ENCODE measurements around the gene CORO2B. TPM values are rescaled to one million over a fixed set of nuclear protein-coding genes. Genes with fewer than 3 reads are reported as not detected.

Gene CORO2B
- total and polyA plus RNA-seq, 2 experiments from 2014 or later: 1.6 to 4.6 TPM

- Mint-ChIP-seq H3K4me3 (no peak overlapping the region), H3K27me3 (ENCODE audit: insufficient read depth, low read depth, poor library complexity) (peaks cover 6% of the 10 kb centered on the region), H3K36me3 (ENCODE audit: low read depth) (no peaks in the 10 kb centered on the region), H3K27ac (no peak overlapping the region), H3K9me3 (no peaks in the 10 kb centered on the region), H3K4me1 (peaks cover 3% of the 10 kb centered on the region; the same call in 2 of the 3 replicates)
- Histone ChIP-seq H3K4me2 (no peak overlapping the region), H3K27ac (ENCODE audit: low read depth) (no peak overlapping the region), H3K9me2 (ENCODE audit: insufficient read depth) (no peaks in the 10 kb centered on the region), H3K36me3 (ENCODE audit: insufficient read depth) (no peaks in the 10 kb centered on the region), H3K4me1 (ENCODE audit: insufficient read depth) (no peaks in the 10 kb centered on the region), H3F3A (replicated peaks; ENCODE audit: low read depth) (no peaks in the 10 kb centered on the region), H4K20me1 (replicated peaks; ENCODE audit: insufficient read depth) (no peaks in the 10 kb centered on the region), H3K79me2 (replicated peaks; ENCODE audit: insufficient read depth) (no peaks in the 10 kb centered on the region), H3K4me3 (no peak overlapping the region), H3K27me3 (ENCODE audit: insufficient read depth) (no peaks in the 10 kb centered on the region), H2AFZ (no peak overlapping the region)
- no peak for DNase-seq (ENCODE audit: low spot score)
- ATAC-seq: no peak
- TF ChIP-seq ZNF462 (CRISPR knock-in tag; IDR thresholded peaks at IDR 0.05): no peak
- TF ChIP-seq EZH2phosphoT487 (IDR thresholded peaks at IDR 0.05; ENCODE audit: unreplicated experiment): no peak
- TF ChIP-seq ZNF114 (CRISPR knock-in tag; IDR thresholded peaks at IDR 0.05): no peak
- TF ChIP-seq ETS1 (IDR thresholded peaks at IDR 0.05): no peak
- TF ChIP-seq CREB1 (CRISPR knock-in tag; IDR thresholded peaks at IDR 0.05; ENCODE audit: low read depth): no peak
- TF ChIP-seq JUNB (IDR thresholded peaks at IDR 0.05; ENCODE audit: unreplicated experiment): no peak
- TF ChIP-seq REST (IDR thresholded peaks at IDR 0.05; ENCODE audit: unreplicated experiment): no peak
Observed at GRCh38 chr15:68735610-68736009, 156.8 kb downstream of the CORO2B start.

Measured in GM23338 (cell line).